ENCODE data around the gene CFAP45.

GRCh38 chr1:159922511-159923202 lies 22.7 kb upstream of the CFAP45 start:
- TF ChIP-seq, protein P1, sequence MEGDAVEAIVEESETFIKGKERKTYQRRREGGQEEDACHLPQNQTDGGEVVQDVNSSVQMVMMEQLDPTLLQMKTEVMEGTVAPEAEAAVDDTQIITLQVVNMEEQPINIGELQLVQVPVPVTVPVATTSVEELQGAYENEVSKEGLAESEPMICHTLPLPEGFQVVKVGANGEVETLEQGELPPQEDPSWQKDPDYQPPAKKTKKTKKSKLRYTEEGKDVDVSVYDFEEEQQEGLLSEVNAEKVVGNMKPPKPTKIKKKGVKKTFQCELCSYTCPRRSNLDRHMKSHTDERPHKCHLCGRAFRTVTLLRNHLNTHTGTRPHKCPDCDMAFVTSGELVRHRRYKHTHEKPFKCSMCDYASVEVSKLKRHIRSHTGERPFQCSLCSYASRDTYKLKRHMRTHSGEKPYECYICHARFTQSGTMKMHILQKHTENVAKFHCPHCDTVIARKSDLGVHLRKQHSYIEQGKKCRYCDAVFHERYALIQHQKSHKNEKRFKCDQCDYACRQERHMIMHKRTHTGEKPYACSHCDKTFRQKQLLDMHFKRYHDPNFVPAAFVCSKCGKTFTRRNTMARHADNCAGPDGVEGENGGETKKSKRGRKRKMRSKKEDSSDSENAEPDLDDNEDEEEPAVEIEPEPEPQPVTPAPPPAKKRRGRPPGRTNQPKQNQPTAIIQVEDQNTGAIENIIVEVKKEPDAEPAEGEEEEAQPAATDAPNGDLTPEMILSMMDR (IDR thresholded peaks at IDR 0.05), result no peak
- no peak for TF ChIP-seq EP300 (IDR thresholded peaks at IDR 0.05)
- no peak for TF ChIP-seq POLR2AphosphoS5 (IDR thresholded peaks at IDR 0.05)
- TF ChIP-seq POLR2A (IDR thresholded peaks at IDR 0.05), result no peak
